ELR (cell line): ENCODE data around the gene HSD11B1.

ENCODE experiments used
- DNase-seq: peaks from one replicate; pipeline ENCODE4 v3.0.0-alpha.2; 2015; ENCODE audit warnings: low read depth

Gene HSD11B1

DNA sequence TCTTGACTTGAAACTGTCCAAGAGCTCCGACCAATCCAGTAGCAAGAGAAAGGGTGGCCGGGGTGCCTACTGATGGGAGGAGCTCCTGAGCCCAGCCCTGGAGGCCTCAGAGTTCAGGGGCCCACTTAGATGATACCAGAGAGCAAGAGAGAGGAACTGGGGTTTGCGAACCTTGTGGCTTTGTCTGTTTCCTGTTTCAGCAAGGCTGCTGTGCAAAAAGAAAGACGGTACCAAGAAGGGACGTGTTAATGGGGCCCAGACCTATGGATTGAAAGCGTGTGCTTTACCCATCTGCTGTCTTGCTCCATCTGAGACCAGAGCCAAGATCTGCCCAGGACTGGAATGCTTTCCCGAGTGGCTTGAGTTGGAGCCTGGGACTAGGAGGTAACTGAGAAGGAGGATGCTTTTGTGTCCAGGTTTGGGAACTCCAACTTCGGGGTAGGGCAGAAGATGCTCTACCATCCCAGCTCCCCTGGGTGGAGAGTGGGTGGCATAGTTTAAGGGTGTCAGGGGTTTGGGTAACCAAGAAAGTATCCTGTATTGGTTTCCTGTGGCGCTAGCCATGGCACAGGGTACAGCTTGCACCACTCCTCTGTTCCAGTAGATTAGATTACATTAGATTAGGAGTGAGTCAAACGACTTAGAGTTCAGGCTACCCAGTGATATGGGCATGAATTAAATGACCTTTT lies 51.4 kb downstream of the HSD11B1 start, which contains the start of gene TRAF3IP3:
Gene TRAF3IP3, plus strand, starts transcription at position 128 of the 689 bp plus-strand sequence. CDS start 3,987 bp downstream, outside the sequence.
- no peak for DNase-seq

DNA sequence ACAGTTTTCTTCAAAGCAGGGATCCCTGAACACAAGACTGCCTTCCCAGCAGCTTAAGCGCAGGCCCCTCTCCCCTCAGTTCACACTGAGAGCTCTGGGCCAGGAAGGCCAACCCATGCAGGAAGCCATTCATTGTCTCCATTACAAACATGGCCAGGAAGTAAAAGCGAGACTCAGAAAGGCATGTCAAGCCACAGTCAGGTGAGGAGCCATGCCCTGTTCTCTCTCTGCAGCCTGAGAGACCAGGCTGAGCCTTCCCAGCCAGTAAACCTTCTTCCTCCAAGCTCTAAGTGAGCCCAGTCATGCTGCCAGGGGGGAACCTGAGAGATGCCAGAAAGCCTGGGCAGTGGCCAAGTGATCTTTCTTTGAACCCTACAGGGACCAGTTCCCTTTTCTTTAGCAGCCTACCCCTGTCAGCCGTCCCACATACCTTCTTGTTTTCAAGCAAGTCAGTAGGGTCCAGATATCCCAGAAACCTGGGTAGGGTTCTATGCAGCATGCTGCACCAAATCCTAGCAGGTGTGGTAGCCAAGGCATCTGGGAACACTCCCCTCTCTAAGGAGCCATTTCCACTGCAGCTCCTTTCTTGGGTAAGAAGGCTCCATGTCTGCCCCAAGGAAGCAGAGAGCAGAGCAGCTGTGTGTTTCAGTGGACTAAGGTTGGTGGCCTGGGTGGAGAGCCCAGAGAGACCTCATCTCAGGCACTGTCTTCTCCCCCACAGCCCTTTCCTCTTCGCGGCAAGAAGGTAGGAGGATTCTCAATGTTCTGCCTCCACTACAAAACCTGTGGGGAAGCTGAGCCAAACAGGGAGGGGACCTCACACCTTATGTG lies 52.2 kb downstream of the HSD11B1 start:
- DNase-seq = no peak

DNA sequence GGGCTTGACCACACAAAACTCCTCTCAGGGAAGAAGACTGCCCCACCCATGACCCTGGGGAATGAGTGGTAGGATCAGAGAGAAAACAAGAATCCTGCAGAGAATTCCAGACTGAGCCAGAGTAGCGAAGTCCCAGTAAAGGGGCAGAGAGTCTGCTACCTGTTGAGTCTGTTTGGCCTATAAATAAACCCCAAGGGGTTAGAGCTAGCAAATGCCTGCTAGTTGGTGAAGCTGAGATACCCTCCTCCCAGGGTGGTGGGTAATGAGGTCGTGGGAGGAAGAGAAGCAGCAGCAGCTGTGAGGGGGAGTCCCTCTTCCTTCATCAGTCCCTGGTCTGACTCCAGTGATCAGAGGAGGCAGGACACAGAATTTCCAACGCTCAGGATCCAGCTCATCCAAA lies 53.8 kb downstream of the HSD11B1 start:
- no peak for DNase-seq

DNA sequence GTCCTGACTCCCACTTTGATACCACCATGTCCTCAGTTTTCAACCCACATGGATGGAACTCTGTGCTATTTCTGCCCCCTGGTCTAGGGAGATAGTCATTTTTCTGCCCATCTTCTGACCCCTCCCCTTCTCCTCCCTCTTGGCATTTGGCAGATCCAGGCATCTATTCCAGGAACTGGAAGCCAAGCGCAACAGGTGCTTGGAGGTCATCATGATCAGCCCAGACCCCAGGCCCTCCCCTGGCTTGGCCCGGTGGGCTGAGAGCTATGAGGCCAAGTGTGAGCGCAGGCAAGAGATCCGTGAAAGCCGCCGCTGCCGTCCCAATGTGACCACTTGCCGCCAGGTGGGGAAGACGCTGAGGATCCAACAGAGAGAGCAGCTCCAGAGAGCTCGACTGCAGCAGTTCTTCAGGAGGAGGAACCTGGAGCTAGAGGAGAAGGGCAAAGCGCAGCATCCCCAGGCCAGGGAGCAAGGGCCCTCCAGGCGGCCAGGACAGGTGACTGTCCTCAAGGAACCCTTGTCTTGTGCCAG lies 55.2 kb downstream of the HSD11B1 start:
- no peak for DNase-seq

DNA sequence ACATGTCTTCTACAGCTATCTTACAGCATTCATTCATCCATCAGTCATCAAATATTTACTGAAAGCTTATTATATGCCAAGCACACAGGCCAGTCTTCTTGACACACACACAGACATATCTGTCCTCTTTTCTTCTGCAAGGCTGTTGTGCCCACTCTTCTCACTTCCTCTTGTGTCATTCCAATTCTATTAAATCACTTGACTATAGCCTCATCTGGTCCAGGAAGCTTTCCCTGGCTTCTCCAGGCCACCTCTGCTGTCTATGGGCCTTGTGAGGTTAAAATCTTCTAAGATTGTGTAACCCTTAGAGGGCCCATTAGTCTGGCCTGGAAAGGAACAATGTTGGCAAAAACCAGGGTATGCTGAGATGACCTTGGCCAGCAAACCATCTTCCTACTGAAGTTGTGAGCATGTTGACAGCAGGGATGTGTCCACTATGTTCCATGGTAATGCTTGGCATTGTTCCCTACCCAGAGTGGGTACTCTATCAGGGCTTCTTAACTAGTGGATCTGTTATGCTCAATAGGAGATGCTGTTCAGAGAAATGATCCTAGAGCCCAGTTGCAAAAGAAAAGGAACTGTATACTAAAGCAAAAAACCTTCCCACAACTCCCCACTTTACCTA lies 56.5 kb downstream of the HSD11B1 start:
- no peak for DNase-seq

DNA sequence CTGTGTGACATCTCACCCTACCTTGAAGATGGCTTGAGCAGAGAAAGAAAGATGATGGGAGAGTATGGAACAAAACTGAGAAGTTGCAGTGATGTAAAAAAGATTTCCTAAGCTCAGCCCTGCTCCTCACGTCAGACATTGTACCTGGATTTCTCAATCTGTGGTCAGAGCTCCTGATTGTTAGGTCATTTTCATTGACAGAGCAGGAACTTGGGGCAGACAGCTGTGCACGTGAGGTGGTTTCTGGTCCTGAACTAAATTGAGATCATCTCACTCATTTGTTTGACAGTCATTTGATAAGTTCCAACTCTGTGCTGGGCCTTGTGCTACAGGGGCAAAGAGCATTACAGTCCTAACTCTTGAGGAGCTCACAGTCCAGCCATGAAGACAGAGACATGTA lies 61.4 kb downstream of the HSD11B1 start:
- no peak for DNase-seq

DNA sequence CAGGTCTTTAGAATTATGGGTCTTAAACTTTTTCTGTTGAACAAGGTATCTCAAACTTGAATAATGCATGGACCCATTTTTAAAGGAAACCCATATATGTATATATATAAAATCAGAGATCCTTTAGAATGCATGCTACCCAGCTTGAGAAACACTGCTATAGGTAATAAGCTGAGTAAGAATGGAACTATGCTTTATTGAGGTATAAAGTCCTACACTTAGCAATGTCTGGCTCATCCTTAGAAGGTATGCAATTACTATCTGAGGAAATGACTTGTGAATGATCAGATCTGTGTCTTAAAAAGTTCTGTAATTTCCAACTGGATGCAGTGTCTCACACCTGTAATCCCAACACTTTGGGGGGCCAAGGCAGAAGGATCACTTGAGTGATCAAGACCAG lies 62.5 kb downstream of the HSD11B1 start:
- no peak for DNase-seq

DNA sequence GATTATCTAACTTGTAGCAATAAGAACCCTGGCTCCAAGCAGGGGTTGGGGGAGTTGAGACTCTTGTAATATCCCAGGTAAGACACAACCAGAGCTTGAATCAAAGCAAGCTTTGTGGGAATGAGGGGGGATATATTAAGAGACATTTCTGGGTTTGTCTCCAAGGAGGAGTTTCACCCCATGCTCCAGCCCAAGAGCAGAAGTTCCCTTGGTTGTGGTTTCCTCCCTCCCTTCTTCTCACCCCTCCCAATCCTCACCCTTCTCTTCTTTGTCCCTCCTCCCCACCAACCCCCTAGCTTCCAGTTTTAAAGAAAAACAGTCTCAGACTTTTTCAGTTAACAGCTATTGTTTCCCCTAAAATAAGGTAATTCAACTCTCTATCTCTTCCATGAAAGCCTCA lies 63.1 kb downstream of the HSD11B1 start:
- no peak for DNase-seq

DNA sequence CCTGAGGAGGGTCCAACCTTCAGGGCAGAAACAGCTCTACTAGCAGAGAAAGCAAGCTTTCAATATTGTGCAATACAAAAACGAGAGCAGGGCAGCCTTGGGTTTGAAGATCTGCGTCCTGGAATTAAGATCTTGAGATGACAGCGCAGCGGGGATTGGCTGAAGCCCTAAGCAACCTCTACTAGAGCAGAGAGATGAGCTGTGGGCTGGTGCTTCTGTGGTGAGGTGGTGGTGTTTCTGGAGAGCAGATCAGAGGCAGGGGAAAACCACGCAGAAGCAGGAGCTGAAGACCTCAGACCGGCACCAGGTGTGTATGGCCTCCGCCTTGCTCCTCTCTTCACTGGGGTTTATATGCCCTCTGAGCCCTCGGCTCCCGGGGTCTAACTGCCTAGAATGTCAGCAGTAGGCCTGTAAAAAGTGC lies 63.7 kb downstream of the HSD11B1 start:
- DNase-seq = no peak

DNA sequence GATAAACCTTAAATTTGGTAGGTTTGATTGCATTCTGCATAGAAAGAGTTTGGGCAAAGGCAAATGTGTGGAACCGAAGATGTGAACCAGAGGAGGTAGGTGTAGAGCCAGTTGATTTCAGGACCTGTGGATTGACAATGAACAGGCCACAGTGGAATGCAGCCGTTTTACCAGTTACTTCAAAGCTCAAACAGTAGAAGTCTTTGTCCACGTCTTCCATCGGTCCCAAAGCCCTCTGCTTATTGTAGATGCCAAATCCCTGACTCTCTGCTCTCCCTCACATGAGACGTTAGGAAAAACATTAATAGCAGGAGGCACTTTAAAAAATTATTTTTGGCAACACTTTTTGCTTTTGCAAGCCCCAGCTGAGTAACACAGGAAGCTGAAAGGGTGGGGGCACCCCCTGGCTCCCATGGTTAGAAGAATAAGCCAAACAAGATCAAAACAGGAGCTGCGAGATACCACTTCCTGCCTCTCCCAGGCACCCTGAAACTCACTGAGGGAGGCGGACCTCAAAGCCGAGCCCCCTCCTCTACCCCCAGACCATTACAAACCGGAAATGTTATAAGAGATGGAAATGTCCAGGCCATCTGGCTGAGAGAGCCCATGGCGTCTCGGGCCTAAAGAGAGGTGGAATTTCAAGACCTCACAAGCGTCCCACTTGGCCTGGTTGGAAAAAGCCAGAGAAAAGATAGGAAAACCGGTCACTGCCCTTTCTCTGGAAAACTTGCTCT lies 64.7 kb downstream of the HSD11B1 start:
- DNase-seq = peak; percentile 85

DNA sequence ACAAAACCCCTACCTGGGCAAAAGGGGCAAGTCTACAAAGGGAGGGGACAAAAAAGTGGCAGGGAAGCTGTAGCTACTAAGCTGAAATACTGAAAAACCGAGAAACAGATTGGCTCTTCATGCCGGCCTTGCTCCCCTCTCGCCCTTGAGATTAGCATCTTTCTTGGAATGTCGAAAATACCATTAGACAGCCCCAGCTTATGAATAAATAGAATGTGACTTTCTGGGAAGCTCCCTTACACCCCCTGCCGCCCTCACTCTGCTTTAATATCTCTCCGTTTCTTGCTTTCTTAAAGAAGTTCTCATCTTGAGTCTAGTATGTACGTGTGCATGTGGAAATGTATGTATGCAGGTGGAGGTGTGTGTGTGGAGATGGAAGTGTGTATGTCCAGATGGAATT lies 65.3 kb downstream of the HSD11B1 start:
- peak; percentile 32 for DNase-seq

DNA sequence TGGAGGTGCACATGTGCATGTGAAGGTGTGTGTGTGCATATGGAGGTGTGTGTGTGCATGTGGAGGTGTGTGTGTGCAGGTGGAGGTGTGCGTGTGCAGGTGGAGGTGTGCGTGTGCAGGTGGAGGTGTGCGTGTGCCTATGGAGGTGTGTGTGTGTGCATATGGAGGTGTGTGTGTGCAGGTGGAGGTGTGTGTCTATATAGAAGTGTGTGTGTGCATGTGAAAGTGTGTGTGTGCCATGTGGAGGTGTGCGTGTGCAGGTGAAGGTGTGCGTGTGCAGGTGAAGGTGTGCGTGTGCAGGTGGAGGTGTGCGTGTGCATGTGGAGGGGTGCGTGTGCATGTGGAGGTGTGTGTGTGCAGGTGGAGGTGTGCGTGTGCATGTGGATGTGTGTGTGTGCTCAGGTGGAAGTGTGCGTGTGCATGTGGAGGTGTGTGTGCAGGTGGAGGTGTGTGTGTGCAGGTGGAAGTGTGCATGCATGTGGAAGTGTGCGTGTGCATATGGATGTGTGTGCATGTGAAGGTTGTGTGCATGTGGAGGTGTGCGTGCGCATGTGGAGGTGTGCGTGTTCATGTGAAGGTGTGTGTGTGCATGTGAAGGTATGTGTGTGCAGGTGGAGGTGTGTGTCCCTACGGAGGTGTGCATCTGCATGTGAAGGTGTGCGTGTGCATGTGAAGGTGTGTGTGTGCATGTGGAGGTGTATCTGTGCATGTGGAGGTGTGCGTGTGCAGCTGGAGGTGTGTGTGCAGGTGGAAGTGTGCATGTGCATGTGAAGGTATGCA lies 66.2 kb downstream of the HSD11B1 start:
- DNase-seq = no peak

DNA sequence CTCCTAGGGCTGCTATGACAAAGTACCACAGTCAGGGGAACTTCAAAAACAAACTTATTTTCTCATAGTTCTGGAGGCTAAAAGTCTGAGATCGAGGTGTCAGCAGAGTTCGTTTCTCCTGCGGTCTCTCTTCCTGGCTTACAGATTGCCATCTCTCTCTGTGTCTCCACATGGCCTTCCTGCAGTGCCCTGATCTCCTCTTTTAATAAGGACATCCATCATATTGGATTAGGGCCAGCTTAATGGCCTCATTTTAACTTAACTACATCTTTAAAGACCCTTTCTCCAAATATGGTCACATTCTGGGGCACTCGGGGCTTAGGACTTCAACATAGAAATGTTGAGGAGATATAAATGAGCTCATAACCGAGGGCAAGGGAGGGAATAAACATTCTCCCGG lies 67.5 kb downstream of the HSD11B1 start:
- no peak for DNase-seq

DNA sequence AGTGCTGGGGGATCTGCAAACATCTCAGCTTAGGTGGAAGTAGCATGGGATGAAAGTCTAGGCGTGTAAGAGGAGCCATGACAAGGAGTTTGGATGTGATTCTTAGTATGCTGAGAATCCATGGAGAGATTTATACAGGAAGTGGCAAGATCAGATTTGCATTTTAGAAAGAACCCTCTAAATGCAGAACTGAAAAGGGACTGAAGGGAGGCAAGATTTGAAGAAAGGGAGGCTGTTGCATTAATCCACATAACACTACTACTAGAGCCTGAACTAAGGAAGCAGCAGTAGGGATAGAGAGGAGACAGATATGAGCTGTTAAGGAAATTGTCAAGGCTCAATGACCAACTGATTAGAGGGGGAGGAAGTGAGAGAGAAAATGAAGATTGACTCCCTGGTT lies 69.9 kb downstream of the HSD11B1 start:
- no peak for DNase-seq

DNA sequence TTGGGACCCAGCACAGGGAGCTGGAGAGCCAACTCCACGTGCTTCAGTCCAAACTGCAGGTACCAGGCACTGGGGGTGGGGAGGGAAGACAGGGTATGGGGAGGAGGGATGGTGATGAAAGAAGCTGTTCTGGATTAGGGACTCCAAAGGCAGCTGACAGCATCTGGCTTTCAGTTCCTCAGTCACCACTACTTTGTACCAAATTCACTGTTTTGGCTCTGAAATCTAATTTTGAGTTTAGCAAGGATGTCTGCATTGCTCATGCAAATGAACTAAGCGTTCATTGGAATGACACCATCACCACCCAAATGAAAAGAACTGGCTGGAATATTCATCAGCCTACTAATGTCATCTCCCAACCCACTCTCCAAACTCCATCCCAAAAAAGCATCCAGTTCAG lies 71.0 kb downstream of the HSD11B1 start:
- no peak for DNase-seq

DNA sequence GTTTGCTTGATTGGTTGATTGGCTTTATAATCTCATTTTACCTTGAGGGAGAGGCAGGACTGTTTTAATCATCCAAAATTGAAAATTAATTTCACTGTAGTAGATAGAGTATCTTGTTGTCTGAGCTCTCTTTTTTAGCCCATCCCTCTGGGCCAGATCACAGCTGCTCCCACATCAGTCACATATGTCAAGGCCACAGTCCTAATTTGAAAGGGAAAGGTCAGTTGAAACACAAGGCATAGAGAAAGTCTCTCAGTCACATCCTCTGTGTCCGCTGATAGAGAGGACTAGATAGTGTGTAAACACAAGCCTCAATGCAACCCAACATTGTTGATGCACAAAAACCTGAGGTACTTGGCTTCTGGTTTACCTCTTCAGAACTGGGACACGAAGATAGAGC lies 72.9 kb downstream of the HSD11B1 start:
- no peak for DNase-seq

DNA sequence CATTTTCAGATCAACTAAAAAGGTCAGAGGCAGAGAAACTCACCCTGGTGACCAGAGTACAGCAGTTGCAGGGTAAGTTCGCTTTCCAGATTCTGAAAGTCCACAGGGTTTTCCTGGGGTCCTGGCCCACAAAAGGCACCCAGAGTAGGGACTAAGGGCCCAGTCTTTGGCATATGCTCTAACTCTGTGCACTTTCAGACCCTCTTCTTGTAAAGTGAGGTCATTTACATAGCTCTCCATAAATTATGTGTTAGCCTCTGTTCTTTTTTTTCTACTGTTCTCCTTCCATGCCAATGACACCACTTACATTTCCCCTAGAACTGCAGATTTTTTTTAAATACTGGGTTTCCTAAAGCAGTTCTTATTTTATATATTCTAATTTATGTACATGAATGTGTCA lies 73.5 kb downstream of the HSD11B1 start:
- DNase-seq = no peak

DNA sequence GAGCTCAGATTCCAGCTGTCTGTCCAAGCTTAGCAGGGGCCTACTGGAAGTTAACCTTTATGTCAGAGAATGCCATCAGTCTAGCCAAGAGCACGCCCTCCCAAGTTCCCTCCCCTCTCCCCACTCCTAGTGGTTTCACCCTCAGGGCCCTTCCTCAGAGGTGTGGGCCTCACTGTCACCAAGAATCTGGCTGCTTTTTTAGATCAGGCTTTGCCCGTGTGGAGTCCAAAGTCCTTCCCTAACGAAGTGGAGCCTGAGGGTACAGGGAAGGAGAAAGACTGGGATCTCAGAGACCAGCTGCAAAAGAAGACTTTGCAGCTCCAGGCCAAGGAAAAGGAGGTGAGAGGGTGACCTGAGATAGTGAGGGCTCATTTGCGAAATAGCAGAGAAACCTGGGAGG lies 75.6 kb downstream of the HSD11B1 start:
- DNase-seq = no peak

DNA sequence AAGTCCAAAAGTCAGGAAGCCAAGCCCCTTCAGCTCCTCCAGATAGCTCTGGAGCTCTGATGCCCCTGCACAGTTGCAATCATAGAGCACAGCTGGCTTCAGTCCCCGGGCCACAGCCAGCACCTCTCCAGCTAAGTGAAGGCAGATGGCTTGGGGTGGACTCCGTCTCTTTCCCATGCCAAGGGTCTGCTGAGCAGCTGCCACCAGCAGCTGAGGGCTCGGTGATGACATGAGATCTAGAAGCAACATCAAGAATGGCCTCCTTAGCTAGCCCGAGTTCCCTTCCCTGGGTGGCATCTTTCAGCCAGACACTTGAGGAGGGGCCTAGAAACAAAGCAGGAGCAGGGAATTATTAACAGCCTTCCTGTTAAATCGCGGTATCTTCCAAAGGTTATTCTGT lies 78.7 kb downstream of the HSD11B1 start:
- no peak for DNase-seq
